Measurements from ENCODE around the gene PDZRN3.

DNA sequence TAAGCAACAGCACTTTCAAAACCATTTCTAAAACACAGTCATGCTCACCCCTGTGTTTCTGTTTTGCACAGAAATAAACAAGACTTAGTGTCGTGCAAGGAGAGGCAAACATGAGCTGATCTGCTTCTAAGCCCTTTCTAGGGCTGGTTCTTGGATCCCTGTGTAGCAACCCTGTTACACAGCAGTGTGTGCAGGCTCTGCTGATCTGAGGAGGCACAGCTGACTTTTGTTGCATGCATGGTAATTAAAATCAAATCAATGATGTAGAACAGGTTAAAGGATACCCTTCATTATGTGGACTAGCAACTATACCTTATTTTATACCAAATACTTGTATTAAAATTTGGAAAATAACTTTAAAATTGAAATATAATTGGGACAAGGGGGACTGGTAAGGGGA is 234.8 kb downstream of the PDZRN3 start:
- TF ChIP-seq, protein P1, sequence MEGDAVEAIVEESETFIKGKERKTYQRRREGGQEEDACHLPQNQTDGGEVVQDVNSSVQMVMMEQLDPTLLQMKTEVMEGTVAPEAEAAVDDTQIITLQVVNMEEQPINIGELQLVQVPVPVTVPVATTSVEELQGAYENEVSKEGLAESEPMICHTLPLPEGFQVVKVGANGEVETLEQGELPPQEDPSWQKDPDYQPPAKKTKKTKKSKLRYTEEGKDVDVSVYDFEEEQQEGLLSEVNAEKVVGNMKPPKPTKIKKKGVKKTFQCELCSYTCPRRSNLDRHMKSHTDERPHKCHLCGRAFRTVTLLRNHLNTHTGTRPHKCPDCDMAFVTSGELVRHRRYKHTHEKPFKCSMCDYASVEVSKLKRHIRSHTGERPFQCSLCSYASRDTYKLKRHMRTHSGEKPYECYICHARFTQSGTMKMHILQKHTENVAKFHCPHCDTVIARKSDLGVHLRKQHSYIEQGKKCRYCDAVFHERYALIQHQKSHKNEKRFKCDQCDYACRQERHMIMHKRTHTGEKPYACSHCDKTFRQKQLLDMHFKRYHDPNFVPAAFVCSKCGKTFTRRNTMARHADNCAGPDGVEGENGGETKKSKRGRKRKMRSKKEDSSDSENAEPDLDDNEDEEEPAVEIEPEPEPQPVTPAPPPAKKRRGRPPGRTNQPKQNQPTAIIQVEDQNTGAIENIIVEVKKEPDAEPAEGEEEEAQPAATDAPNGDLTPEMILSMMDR (IDR thresholded peaks at IDR 0.05; ENCODE audit: extremely low read depth in 1 of 2, insufficient read depth in 1 of 2, low read depth in 1 of 2, low read length in 2 of 2) = no peak
- no peak for TF ChIP-seq POLR2AphosphoS5 (IDR thresholded peaks at IDR 0.05; ENCODE audit: insufficient read depth, low read depth, low read length)
- no peak for TF ChIP-seq POLR2A (IDR thresholded peaks at IDR 0.05; ENCODE audit: low read depth, low read length)
- TF ChIP-seq MYC (IDR thresholded peaks at IDR 0.05; ENCODE audit: low read depth, low read length) = no peak
- no peak for TF ChIP-seq MAX (IDR thresholded peaks at IDR 0.05; ENCODE audit: insufficient read depth, insufficient read length)
- no peak for TF ChIP-seq FOS (IDR thresholded peaks at IDR 0.05; ENCODE audit: borderline replicate concordance, insufficient read depth, low read length)
- TF ChIP-seq EZH2 (IDR thresholded peaks at IDR 0.05; ENCODE audit: borderline replicate concordance, low read depth, low read length, severe bottlenecking) = no peak
